NCI-H1417 (cell line): Measurements from ENCODE around the gene CD22.
"Not testable (repeated sequence)": the region's sequence is repeated elsewhere in the genome, so short reads cannot be mapped to it uniquely, and the experiment has no call there.

Source experiments
- DNase-seq, 3 experiments: peaks; one replicate each; lab custom pipeline; 2025; lab: John Stamatoyannopoulos, UW

CD22 gene

GRCh38 chr19:35328851-35329285, at the start of gene CD22:
CD22 (plus strand) TSS chr19:35329187; CDS start chr19:35332041, 2,854 bp downstream.
- no peak for DNase-seq

GRCh38 chr19:35279374-35279773, 49.6 kb upstream of the CD22 start:
- DNase-seq: no peak

- DNase-seq: no peak
These were observed 48.8 kb upstream of the CD22 start for GRCh38 chr19:35279985-35280821.

GRCh38 chr19:35281303-35281702, 47.7 kb upstream of the CD22 start:
- DNase-seq: no peak

- no peak for DNase-seq
These were observed 44.6 kb upstream of the CD22 start for GRCh38 chr19:35284153-35285094.

GRCh38 chr19:35285095-35285449, 43.9 kb upstream of the CD22 start:
- no peak for DNase-seq

GRCh38 chr19:35285465-35285864, 43.5 kb upstream of the CD22 start:
- not testable (repeated sequence) for DNase-seq

- DNase-seq: not testable (repeated sequence)
These were observed 42.9 kb upstream of the CD22 start for GRCh38 chr19:35286101-35286500.

GRCh38 chr19:35287713-35288112, 41.3 kb upstream of the CD22 start:
- DNase-seq: no peak

- no peak for DNase-seq
These were observed 40.7 kb upstream of the CD22 start for GRCh38 chr19:35288331-35288730.

- no peak for DNase-seq
These were observed 40.1 kb upstream of the CD22 start for GRCh38 chr19:35288906-35289305.

GRCh38 chr19:35290381-35291127, 38.4 kb upstream of the CD22 start:
- DNase-seq: no peak

- DNase-seq: peak in 2 of 3 experiments; percentile 11 to 50
These were observed 37.7 kb upstream of the CD22 start for GRCh38 chr19:35291259-35291658.

GRCh38 chr19:35291916-35292315, 37.1 kb upstream of the CD22 start, which contains the start of gene MAG:
MAG (plus strand) TSS chr19:35292161; CDS start chr19:35295409, 3,248 bp downstream.
- DNase-seq: no peak

- DNase-seq: peak in 1 of 3 experiments; percentile 19
These were observed 36.3 kb upstream of the CD22 start for GRCh38 chr19:35292421-35293362.

GRCh38 chr19:35293363-35293739, 35.6 kb upstream of the CD22 start:
- no peak for DNase-seq

- DNase-seq: no peak
These were observed 35.2 kb upstream of the CD22 start for GRCh38 chr19:35293808-35294207.

GRCh38 chr19:35294328-35294727, 34.7 kb upstream of the CD22 start:
- DNase-seq: peak in 1 of 3 experiments; percentile 34

GRCh38 chr19:35294859-35295791, 33.9 kb upstream of the CD22 start:
- no peak for DNase-seq
